BJ (cell line): ENCODE results near the gene ZCCHC2. TPM values are rescaled to one million over a fixed set of nuclear protein-coding genes. Genes with fewer than 3 reads are reported as not detected.

Experiments
- CTCF ChIA-PET: fragments of 350-600 bp; formaldehyde crosslinking; extraction: SDS; loops from one replicate; lab custom pipeline; 2021; ENCODE audit warnings: antibody characterized with exemption, inconsistent platforms; lab: Yijun Ruan, JAX
- POLR2A ChIA-PET: fragments of 300-600 bp; sonication (Branson Sonifier 250); formaldehyde crosslinking; extraction: SDS; loops from one replicate; lab custom pipeline; 2021; ENCODE audit warnings: antibody characterized with exemption; lab: Charles Lee
- DNase-seq: peaks from one replicate; pipeline ENCODE4 v3.0.0-alpha.2; 2011; ENCODE audit warnings: low read depth
- H3K27me3 ChIP-seq: 2 replicates; pipeline ENCODE4 v1.6.0; 2011; ENCODE audit warnings: low read length; ENCODE audit not compliant: control insufficient read depth, insufficient read depth
- H3K36me3 ChIP-seq: 2 replicates; pipeline ENCODE4 v1.5.1; 2011; ENCODE audit warnings: low read length; ENCODE audit not compliant: control insufficient read depth, insufficient read depth
- H3K4me3 ChIP-seq: 2 replicates; pipeline ENCODE4 v1.5.1; 2011; ENCODE audit warnings: low read depth, mild to moderate bottlenecking, control low read depth, low read length
- CTCF ChIP-seq: IDR thresholded peaks from 2 replicates; pipeline ENCODE4 v1.5.1; 2011; ENCODE audit warnings: low read depth, mild to moderate bottlenecking, control low read depth, inconsistent platforms, low read length, moderate library complexity; ENCODE audit not compliant: insufficient read depth
- polyA plus RNA-seq: library from polyadenylated mRNA; depleted of rRNA; stranded (reverse); fragments of >200 nt; gene quantifications from 2 replicates; pipeline ENCODE4 v1.2.3, GENCODE V29; 2011

The ZCCHC2 gene
- polyA plus RNA-seq, 1 experiment = 5.8 TPM

DNA sequence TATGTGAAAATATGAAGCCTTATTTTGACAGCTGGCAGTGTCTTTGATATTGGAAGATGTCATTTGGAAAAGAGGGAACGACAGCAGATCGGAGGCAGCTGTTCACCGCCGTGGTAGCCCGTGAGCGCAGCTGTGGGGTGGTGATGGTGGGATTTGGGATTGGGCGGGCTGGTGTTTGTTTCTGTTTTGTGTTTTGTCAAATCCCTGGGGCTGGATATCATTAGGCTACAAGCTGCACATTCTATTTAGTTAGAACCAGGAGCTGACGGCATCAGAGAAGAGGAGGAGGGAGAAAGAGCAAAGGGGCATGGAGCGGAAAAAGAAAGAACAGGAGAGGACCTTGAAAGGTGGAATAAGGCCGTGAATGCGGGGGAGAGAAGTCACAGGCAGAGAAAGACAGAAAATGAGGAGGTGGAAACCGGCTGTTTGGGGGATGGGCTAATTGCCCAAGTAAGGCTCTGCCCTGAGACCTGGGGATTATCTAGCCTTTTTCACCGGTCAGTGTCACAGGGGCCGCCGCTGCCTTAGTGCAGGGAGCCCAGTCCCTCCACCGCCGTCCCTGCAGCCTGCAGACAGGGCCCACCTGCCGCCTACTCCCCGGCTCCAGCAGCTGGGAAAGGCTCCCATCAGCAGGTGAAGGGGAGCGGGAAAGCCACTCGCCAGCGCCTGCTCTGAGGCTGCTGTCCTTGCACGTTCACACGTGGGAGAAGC lies 88.0 kb downstream of the ZCCHC2 start:
- ChIA-PET CTCF (interaction anchor here (0.6 to 2.0 kb wide), 2 partner anchors 24 to 205 kb away, joined by 3 to 9 read pairs; no protein-coding TSS in a partner anchor), POLR2A (no interaction called here)
- no peaks in the 10 kb centered on the region for H3K36me3 ChIP-seq
- TF ChIP-seq CTCF = no peak
- peaks cover 9% of the 10 kb centered on the region; the same call in 1 of the 2 replicates for H3K27me3 ChIP-seq
- DNase-seq = no peak
- H3K4me3 ChIP-seq = no peak overlapping the region

DNA sequence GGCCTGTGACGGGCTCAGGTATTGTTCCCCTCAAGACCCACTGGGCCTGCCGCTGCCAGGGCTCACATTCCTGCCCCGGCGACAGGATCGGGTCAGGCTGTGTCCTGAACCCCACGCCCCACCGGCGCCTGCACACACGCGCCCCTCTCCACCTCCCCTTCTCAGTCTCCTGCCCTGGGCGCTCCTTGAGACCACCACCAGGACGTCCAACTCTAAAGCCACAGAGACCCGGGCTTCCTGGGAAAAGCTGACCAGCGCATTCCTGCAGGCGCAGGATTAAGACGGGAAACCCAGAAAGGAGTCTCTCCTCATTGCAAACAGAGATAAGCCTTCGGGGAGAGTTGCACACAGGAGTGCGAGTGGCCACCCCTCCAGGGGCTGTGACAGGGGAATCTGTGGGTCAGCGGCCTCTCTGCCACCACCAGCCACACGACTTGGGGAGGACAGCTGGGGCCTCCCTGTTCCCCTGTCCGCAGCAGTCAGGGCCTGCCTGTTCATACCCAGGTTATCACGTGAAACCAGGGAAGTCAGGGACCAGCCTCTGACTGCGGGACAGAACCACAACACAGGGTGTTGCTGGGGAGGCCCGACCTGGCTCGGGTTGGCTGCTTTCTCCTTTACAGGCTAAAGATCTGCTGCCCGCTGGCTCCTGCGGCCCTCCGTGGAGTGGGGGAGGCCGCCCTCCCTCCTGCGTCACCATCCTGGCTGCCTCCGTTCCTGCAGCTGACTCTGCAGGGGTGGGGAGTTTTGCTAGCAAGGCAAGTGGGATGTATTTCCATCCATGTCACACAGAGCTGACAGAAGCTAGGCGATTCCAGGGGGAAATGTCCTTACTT lies 88.8 kb downstream of the ZCCHC2 start:
- DNase-seq = no peak
- peaks cover 9% of the 10 kb centered on the region; the same call in 1 of the 2 replicates for H3K27me3 ChIP-seq
- POLR2A ChIA-PET = no interaction called here
- no peak overlapping the region for H3K4me3 ChIP-seq
- TF ChIP-seq CTCF = no peak
- CTCF ChIA-PET = no interaction called here
- no peaks in the 10 kb centered on the region for H3K36me3 ChIP-seq

- CTCF ChIA-PET = no interaction called here
- POLR2A ChIA-PET = no interaction called here
- Histone ChIP-seq H3K27me3 (peaks cover 9% of the 10 kb centered on the region; the same call in 1 of the 2 replicates), H3K4me3 (no peak overlapping the region), H3K36me3 (no peaks in the 10 kb centered on the region)
- DNase-seq = no peak
- no peak for TF ChIP-seq CTCF
Measured at GRCh38 chr18:62612289-62612645, 89.4 kb downstream of the ZCCHC2 start.

DNA sequence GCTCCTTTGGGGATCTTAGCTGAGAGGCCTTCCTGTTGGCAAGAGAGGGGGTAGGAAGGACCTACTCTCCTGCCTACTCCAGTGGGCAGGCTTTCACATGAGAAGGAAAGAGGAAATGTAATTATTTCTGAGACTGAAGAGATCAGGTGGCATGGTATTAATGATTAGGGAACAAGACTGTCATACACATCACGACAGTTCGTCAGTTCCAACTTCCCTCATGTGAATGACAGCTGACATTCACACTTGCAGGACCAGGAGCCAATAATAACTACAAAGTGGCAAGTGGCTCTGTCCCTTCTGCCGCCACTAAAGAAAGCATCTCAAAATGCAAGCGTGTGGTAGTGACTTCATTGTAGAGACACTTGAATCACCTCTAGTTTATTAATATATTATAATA lies 90.0 kb downstream of the ZCCHC2 start:
- Histone ChIP-seq H3K4me3 (no peak overlapping the region), H3K27me3 (peaks cover 9% of the 10 kb centered on the region; the same call in 1 of the 2 replicates), H3K36me3 (no peaks in the 10 kb centered on the region)
- POLR2A ChIA-PET = no interaction called here
- CTCF ChIA-PET = no interaction called here
- no peak for TF ChIP-seq CTCF
- DNase-seq = no peak

DNA sequence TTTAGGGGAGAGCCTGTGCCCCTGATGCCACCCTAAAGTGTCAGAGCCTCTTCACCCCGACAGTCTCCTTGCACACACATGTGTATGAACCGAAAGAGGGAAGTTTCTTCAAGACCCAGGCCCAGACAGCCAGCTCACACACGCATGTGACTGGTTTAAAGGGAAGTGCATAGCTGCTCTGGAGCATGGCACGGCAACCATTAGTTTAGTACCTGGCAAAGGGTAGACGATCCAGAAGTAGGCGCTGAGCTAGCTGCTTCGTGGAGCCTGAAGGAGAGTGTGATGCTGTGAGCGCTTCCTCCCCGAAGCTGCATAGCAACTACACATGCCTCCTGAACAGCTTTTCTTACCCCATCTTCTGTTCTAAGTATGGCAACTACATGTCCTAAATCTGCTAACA lies 91.7 kb downstream of the ZCCHC2 start:
- H3K4me3 ChIP-seq = no peak overlapping the region
- no peak for DNase-seq
- H3K36me3 ChIP-seq = no peaks in the 10 kb centered on the region
- POLR2A ChIA-PET = no interaction called here
- peaks cover 8% of the 10 kb centered on the region; the same call in 1 of the 2 replicates for H3K27me3 ChIP-seq
- CTCF ChIA-PET = interaction anchor here (0.6 to 2.5 kb wide), 2 partner anchors 28 to 30 kb away, joined by 4 to 6 read pairs; no protein-coding TSS in a partner anchor
- no peak for TF ChIP-seq CTCF
